Measurements from ENCODE around the gene ACSS1. TPM values are rescaled to one million over a fixed set of nuclear protein-coding genes. Genes with fewer than 3 reads are reported as not detected.

The ACSS1 gene
- total RNA-seq, 1 donor: 1.4 TPM

DNA sequence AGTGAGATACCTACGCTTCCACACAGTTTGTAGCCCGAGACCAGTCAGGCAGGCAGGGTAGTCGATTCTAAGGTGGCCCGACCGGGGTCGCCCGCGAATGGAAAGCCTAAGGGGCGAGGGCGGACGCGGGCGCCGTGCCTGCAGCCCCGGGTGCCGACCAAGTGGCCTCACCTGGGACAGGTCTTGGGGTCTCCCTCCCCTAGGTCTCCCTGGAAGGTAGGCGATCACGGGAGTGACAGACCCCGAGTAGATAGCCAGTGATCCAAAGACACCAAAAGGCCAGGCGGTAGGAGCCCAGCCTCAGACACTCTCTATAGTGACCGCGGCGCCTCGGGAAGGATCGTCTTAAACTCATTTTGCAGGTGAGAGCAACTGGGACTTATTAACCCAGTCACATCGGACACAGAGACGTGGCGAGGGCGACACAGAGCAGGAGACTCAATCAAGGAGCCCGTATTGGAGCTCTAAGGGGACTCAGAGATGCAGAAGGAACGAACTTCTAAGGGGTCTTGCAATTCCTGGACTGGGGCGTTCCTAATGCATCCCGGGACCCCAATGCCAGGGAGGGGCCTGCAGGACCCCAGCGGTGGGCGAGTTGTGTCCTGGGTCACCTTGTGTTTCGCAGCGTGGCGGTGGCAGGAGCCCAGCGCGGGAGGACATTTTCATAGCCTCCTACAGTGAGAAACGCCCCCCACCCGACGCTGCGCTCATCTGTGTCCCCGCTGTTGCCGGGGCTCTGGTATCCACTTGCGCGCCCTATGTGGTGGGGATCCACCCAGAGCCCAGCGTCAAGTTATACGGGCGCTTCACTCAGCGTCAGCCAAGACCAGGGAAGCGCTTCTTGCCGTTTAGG lies 26.1 kb upstream of the ACSS1 start:
- no peak for DNase-seq (ENCODE audit: insufficient read length, low spot score, missing footprints)
- Histone ChIP-seq H3K27ac (ENCODE audit: low read depth, low read length) (no peak overlapping the region), H3K4me1 (ENCODE audit: insufficient read depth, low read length) (no peaks in the 10 kb centered on the region), H4K20me1 (ENCODE audit: insufficient read depth, low read length) (no peaks in the 10 kb centered on the region), H3K79me2 (ENCODE audit: insufficient read depth, low read length) (no peaks in the 10 kb centered on the region), H3K4me3 (ENCODE audit: insufficient read depth, low read length) (no peak overlapping the region), H2AFZ (ENCODE audit: low read length) (no peak overlapping the region), H3K27me3 (ENCODE audit: insufficient read depth, low read length) (peaks cover 81% of the 10 kb centered on the region), H3K9me3 (ENCODE audit: low read depth, low read length) (no peaks in the 10 kb centered on the region), H3K4me2 (ENCODE audit: insufficient read depth, low read length) (no peak overlapping the region), H3K36me3 (ENCODE audit: insufficient read depth, low read length) (no peaks in the 10 kb centered on the region)
- TF ChIP-seq, protein P1, sequence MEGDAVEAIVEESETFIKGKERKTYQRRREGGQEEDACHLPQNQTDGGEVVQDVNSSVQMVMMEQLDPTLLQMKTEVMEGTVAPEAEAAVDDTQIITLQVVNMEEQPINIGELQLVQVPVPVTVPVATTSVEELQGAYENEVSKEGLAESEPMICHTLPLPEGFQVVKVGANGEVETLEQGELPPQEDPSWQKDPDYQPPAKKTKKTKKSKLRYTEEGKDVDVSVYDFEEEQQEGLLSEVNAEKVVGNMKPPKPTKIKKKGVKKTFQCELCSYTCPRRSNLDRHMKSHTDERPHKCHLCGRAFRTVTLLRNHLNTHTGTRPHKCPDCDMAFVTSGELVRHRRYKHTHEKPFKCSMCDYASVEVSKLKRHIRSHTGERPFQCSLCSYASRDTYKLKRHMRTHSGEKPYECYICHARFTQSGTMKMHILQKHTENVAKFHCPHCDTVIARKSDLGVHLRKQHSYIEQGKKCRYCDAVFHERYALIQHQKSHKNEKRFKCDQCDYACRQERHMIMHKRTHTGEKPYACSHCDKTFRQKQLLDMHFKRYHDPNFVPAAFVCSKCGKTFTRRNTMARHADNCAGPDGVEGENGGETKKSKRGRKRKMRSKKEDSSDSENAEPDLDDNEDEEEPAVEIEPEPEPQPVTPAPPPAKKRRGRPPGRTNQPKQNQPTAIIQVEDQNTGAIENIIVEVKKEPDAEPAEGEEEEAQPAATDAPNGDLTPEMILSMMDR (IDR thresholded peaks at IDR 0.05; ENCODE audit: extremely low read depth, low read depth, low read length): no peak

GRCh38 chr20:25083141-25083772 lies 25.3 kb upstream of the ACSS1 start:
- H3K4me1 ChIP-seq (ENCODE audit: insufficient read depth, low read length): no peaks in the 10 kb centered on the region
- H3K27me3 ChIP-seq (ENCODE audit: insufficient read depth, low read length): peaks cover 86% of the 10 kb centered on the region
- no peak overlapping the region for H3K4me2 ChIP-seq (ENCODE audit: insufficient read depth, low read length)
- no peaks in the 10 kb centered on the region for H3K9me3 ChIP-seq (ENCODE audit: low read depth, low read length)
- H4K20me1 ChIP-seq (ENCODE audit: insufficient read depth, low read length): no peaks in the 10 kb centered on the region
- TF ChIP-seq, protein P1 (IDR thresholded peaks at IDR 0.05; ENCODE audit: extremely low read depth, low read depth, low read length): no peak
- H3K27ac ChIP-seq (ENCODE audit: low read depth, low read length): no peak overlapping the region
- no peaks in the 10 kb centered on the region for H3K36me3 ChIP-seq (ENCODE audit: insufficient read depth, low read length)
- no peak overlapping the region for H2AFZ ChIP-seq (ENCODE audit: low read length)
- DNase-seq (ENCODE audit: insufficient read length, low spot score, missing footprints): no peak
- no peaks in the 10 kb centered on the region for H3K79me2 ChIP-seq (ENCODE audit: insufficient read depth, low read length)
- no peak overlapping the region for H3K4me3 ChIP-seq (ENCODE audit: insufficient read depth, low read length)

GRCh38 chr20:25082498-25082873 lies 24.5 kb upstream of the ACSS1 start:
- TF ChIP-seq, protein P1 (IDR thresholded peaks at IDR 0.05; ENCODE audit: extremely low read depth, low read depth, low read length): no peak
- Histone ChIP-seq H3K36me3 (ENCODE audit: insufficient read depth, low read length) (no peaks in the 10 kb centered on the region), H2AFZ (ENCODE audit: low read length) (no peak overlapping the region), H3K27ac (ENCODE audit: low read depth, low read length) (no peak overlapping the region), H3K27me3 (ENCODE audit: insufficient read depth, low read length) (peaks cover 93% of the 10 kb centered on the region), H3K4me3 (ENCODE audit: insufficient read depth, low read length) (no peak overlapping the region), H3K9me3 (ENCODE audit: low read depth, low read length) (no peaks in the 10 kb centered on the region), H3K4me2 (ENCODE audit: insufficient read depth, low read length) (no peak overlapping the region), H4K20me1 (ENCODE audit: insufficient read depth, low read length) (no peaks in the 10 kb centered on the region), H3K4me1 (ENCODE audit: insufficient read depth, low read length) (peaks cover under 1% of the 10 kb centered on the region), H3K79me2 (ENCODE audit: insufficient read depth, low read length) (no peaks in the 10 kb centered on the region)
- DNase-seq (ENCODE audit: insufficient read length, low spot score, missing footprints): no peak
